A549 (cell line): Measurements from ENCODE around the gene CAPN11. TPM values are rescaled to one million over a fixed set of nuclear protein-coding genes. Genes with fewer than 3 reads are reported as not detected.
A peak's percentile ranks its signal among the peaks of the same experiment; 100 is the strongest.

Source experiments
- ATAC-seq, 2 experiments: fragments of 200-7000 bp in 1 of 2; fragments of >200 bp in 1 of 2; cut with Nextera tagmentation in 1 of 2; cut with Tn5 transposase in 1 of 2; 3 replicates each; pipeline versions ENCODE4 v1.8.0 to v1.9.1; 2018 to 2020; ENCODE audit warnings: mild to moderate bottlenecking in 1 of 2, moderate library complexity in 1 of 2
- CTCF ChIA-PET: fragments of 300-600 bp; sonication (Branson Sonifier 250); formaldehyde crosslinking; extraction: SDS; loops from one replicate; lab custom pipeline; 2021; ENCODE audit warnings: antibody characterized with exemption, inconsistent platforms; lab: Yijun Ruan, JAX
- POLR2A ChIA-PET: fragments of 350-600 bp; formaldehyde crosslinking; extraction: SDS; loops from one replicate; lab custom pipeline; 2021; ENCODE audit warnings: antibody characterized with exemption, inconsistent platforms; lab: Yijun Ruan, JAX
- DNase-seq, 2 experiments: peaks; one replicate each; pipeline versions ENCODE4 v3.0.0 to v3.0.0-alpha.2; 2011 to 2016; ENCODE audit warnings: low read depth in 1 of 2, low spot score in 1 of 2
- FAIRE-seq: peaks from 2 replicates; lab custom pipeline; 2011; peaks lifted over from hg19 to GRCh38; lab: Jason Lieb, UNC
- H3K27ac ChIP-seq, 2 experiments: fragments of >200 bp; sonication (Bioruptor Twin); formaldehyde crosslinking; 3 replicates each; pipeline ENCODE4 v1.5.1; 2016 to 2017
- H3K4me1 ChIP-seq: fragments of >200 bp; sonication (Bioruptor Twin); formaldehyde crosslinking; 3 replicates; pipeline ENCODE4 v1.6.1; 2016
- H3K4me2 ChIP-seq: fragments of >200 bp; sonication (Bioruptor Twin); formaldehyde crosslinking; 3 replicates; pipeline ENCODE4 v1.6.1; 2016
- H3K4me3 ChIP-seq: fragments of >200 bp; sonication (Bioruptor Twin); formaldehyde crosslinking; 3 replicates; pipeline ENCODE4 v1.5.1; 2016
- H3K9me3 ChIP-seq: fragments of >200 bp; sonication (Bioruptor Twin); formaldehyde crosslinking; 3 replicates; pipeline ENCODE4 v1.6.1; 2016
- CBX2 ChIP-seq: fragments of 200-600 bp; sonication (generic); IDR thresholded peaks from 2 replicates; pipeline ENCODE4 v1.6.1; 2016; ENCODE audit warnings: low read depth, mild to moderate bottlenecking, borderline replicate concordance
- EHF ChIP-seq: fragments of 250-450 bp; sonication (Bioruptor Pico); IDR thresholded peaks from 2 replicates; pipeline ENCODE4 v1.5.0; 2020; ENCODE audit warnings: mild to moderate bottlenecking
- EHMT2 ChIP-seq: fragments of 200-600 bp; sonication (generic); IDR thresholded peaks from 2 replicates; pipeline ENCODE4 v1.6.1; 2016; ENCODE audit warnings: antibody characterized with exemption, low read depth, mild to moderate bottlenecking, moderate library complexity
- EP300 ChIP-seq, 2 experiments: fragments of >200 bp; sonication (Bioruptor Twin); formaldehyde crosslinking; IDR thresholded peaks; 2 replicates in 1 of 2; 3 replicates in 1 of 2; pipeline ENCODE4 v1.6.1; 2016 to 2017
- FOSL2 ChIP-seq, 2 experiments: fragments of 450-650 bp in 1 of 2; fragments of >200 bp in 1 of 2; sonication (Bioruptor Twin) in 1 of 2; formaldehyde crosslinking; IDR thresholded peaks; 2 replicates each; pipeline versions ENCODE4 v1.5.0 to v1.6.1; 2016 to 2020; ENCODE audit warnings: mild to moderate bottlenecking in 1 of 2, moderate library complexity in 1 of 2
- GATA3 ChIP-seq: IDR thresholded peaks from 2 replicates; pipeline ENCODE4 v1.6.1; 2012; ENCODE audit warnings: borderline replicate concordance
- JUN ChIP-seq, 2 experiments: fragments of >200 bp; sonication (Bioruptor Twin); formaldehyde crosslinking; IDR thresholded peaks; 2 replicates in 1 of 2; 3 replicates in 1 of 2; pipeline ENCODE4 v1.6.1; 2016 to 2017
- KDM1A ChIP-seq: fragments of 200-600 bp; sonication (generic); IDR thresholded peaks from 2 replicates; pipeline ENCODE4 v1.6.1; 2016; ENCODE audit warnings: low read depth, mild to moderate bottlenecking
- MAZ ChIP-seq: fragments of 150-350 bp; IDR thresholded peaks from 2 replicates; pipeline ENCODE4 v1.6.1; 2014; ENCODE audit warnings: antibody characterized with exemption, low read depth, low read length, borderline replicate concordance
- MYC ChIP-seq: IDR thresholded peaks from 2 replicates; pipeline ENCODE4 v1.6.1; 2012; ENCODE audit warnings: mild to moderate bottlenecking, inconsistent platforms, low read length, improper control_type of control experiment, borderline replicate concordance
- PBX3 ChIP-seq: IDR thresholded peaks from 2 replicates; pipeline ENCODE4 v1.6.1; 2012
- POLR2A ChIP-seq: IDR thresholded peaks from 2 replicates; pipeline ENCODE4 v1.6.1; 2012; ENCODE audit warnings: mild to moderate bottlenecking, low read length
- RCOR1 ChIP-seq: fragments of 150-350 bp; IDR thresholded peaks from 2 replicates; pipeline ENCODE4 v1.6.1; 2014; ENCODE audit warnings: antibody characterized with exemption, low read length, low read depth
- SREBF2 ChIP-seq: fragments of 450-650 bp; IDR thresholded peaks from 2 replicates; pipeline ENCODE4 v1.6.1; 2014; ENCODE audit warnings: mild to moderate bottlenecking, moderate library complexity
- ZFP36 ChIP-seq: fragments of 450-650 bp; IDR thresholded peaks from 2 replicates; pipeline ENCODE4 v1.6.1; 2014; ENCODE audit warnings: borderline replicate concordance; ENCODE audit not compliant: partially characterized antibody
- WGBS: methylation state at CpG from one replicate; pipeline ENCODE4 v1.1.6; 2017; ENCODE audit errors: missing lambda C conversion rate; 5-methylcytosine and 5-hydroxymethylcytosine counted together
- polyA plus RNA-seq, 4 experiments: library from polyadenylated mRNA; depleted of rRNA in 3 of 4; stranded (reverse); fragments of >200 nt; fragmentation: RNase III in 1 of 4; extraction: RNeasy Plus Mini Kit Qiagen cat#74134 plus additional on column Dnase treatment in 1 of 4; gene quantifications; 2 replicates in 3 of 4; 3 replicates in 1 of 4; pipeline ENCODE4 v1.2.3, GENCODE V29; 2011 to 2017

CAPN11 gene
- polyA plus RNA-seq, 2 of the 4 experiments (the other 2 are of a cell fraction) = 0.10 TPM; not detected in 1

GRCh38 chr6:44202972-44203750 lies 44.5 kb downstream of the CAPN11 start:
- ChIA-PET CTCF (interaction anchor here (1.2 to 3.7 kb wide), 5 partner anchors 9 to 65 kb away, joined by 3 to 16 read pairs (median 3); no protein-coding TSS in a partner anchor), POLR2A (interaction anchor here (1.3 kb wide), 1 partner anchor 16 kb away, joined by 5 read pairs; no protein-coding TSS in a partner anchor)
- no peak for DNase-seq
- H3K4me2 ChIP-seq = no peak overlapping the region; the same call in 2 of the 3 replicates
- no peak overlapping the region for H3K27ac ChIP-seq
- 89% methylated on average over 8 of the region's 11 CpGs for WGBS
- no peak for ATAC-seq
- no peaks in the 10 kb centered on the region for H3K9me3 ChIP-seq
- no peak for FAIRE-seq
- TF ChIP-seq ZFP36 = no peak
- TF ChIP-seq, all 56 proteins: peak for 0
- Histone ChIP-seq H3K4me3 (no peak overlapping the region), H3K4me1 (peaks cover 12% of the 10 kb centered on the region)

GRCh38 chr6:44203955-44204354 lies 45.3 kb downstream of the CAPN11 start:
- 59% methylated on average over 6 of the region's 6 CpGs for WGBS
- DNase-seq = no peak
- Histone ChIP-seq H3K4me3 (no peak overlapping the region), H3K4me1 (peaks cover 12% of the 10 kb centered on the region), H3K27ac (no peak overlapping the region), H3K9me3 (no peaks in the 10 kb centered on the region), H3K4me2 (0 out of 3 replicates have a peak overlapping the region, but pooled peaks have one; percentile 5)
- FAIRE-seq = no peak
- CTCF ChIA-PET = interaction anchor here (1.4 to 3.7 kb wide), 4 partner anchors 31 to 64 kb away, joined by 3 to 16 read pairs (median 4); no protein-coding TSS in a partner anchor
- no peak for TF ChIP-seq SREBF2
- peak; percentile 26; the same call in 1 of the 2 replicates for TF ChIP-seq GATA3
- TF ChIP-seq EP300 (IDR thresholded peaks at IDR 0.05) = no peak
- TF ChIP-seq MAZ = no peak
- ATAC-seq = no peak
- POLR2A ChIA-PET = interaction anchor here (1.3 kb wide), 1 partner anchor 15 kb away, joined by 5 read pairs; no protein-coding TSS in a partner anchor

- CTCF ChIA-PET = interaction anchor here (1.2 to 3.2 kb wide), 5 partner anchors 14 to 49 kb away, joined by 4 to 9 read pairs (median 5); no protein-coding TSS in a partner anchor
- no peak for FAIRE-seq
- no peak overlapping the region for H3K27ac ChIP-seq
- 75% methylated on average over 6 of the region's 6 CpGs for WGBS
- no peaks in the 10 kb centered on the region for H3K9me3 ChIP-seq
- no peak for ATAC-seq
- H3K4me3 ChIP-seq = no peak overlapping the region
- peaks cover 12% of the 10 kb centered on the region for H3K4me1 ChIP-seq
- no peak overlapping the region for H3K4me2 ChIP-seq
- no peak for DNase-seq
- POLR2A ChIA-PET = no interaction called here
- TF ChIP-seq JUN (IDR thresholded peaks at IDR 0.05) (no peak), KDM1A (no peak), PBX3 (no peak), FOSL2 (IDR thresholded peaks at IDR 0.05) (no peak), FOSL2 (CRISPR knock-in tag; IDR thresholded peaks at IDR 0.05) (no peak), EHMT2 (no peak), CBX2 (no peak), MYC (no peak)
Measured at GRCh38 chr6:44207966-44208365, 49.3 kb downstream of the CAPN11 start.

GRCh38 chr6:44211284-44211683 lies 52.7 kb downstream of the CAPN11 start:
- no peak overlapping the region for H3K4me3 ChIP-seq
- no peak for DNase-seq
- TF ChIP-seq SREBF2 (no peak), POLR2A (no peak), EHF (CRISPR knock-in tag) (no peak), EP300 (IDR thresholded peaks at IDR 0.05) (no peak), RCOR1 (no peak)
- H3K4me2 ChIP-seq = no peak overlapping the region
- no peak for FAIRE-seq
- no peak for ATAC-seq
- ChIA-PET POLR2A (no interaction called here), CTCF (no interaction called here)
- no peaks in the 10 kb centered on the region for H3K4me1 ChIP-seq
- 80% methylated on average over 3 of the region's 3 CpGs for WGBS
- H3K9me3 ChIP-seq = no peaks in the 10 kb centered on the region
- H3K27ac ChIP-seq = no peak overlapping the region
